BE2C (cell line): ENCODE measurements around the gene HMGCS2.

Experiments used
- DNase-seq: peaks from one replicate; pipeline ENCODE4 v3.0.0-alpha.2; 2020
- H3K27me3 ChIP-seq: fragments of 250-450 bp; sonication (Bioruptor Pico); 2 replicates; pipeline ENCODE4 v1.5.1; 2020; ENCODE audit warnings: mild to moderate bottlenecking
- H3K36me3 ChIP-seq: fragments of 250-450 bp; sonication (Bioruptor Pico); 2 replicates; pipeline ENCODE4 v1.5.1; 2020; ENCODE audit warnings: mild to moderate bottlenecking
- H3K4me1 ChIP-seq: fragments of 250-450 bp; sonication (Bioruptor Pico); 2 replicates; pipeline ENCODE4 v1.5.1; 2020
- H3K4me3 ChIP-seq: 2 replicates; pipeline ENCODE4 v1.5.1; 2011; ENCODE audit warnings: low read depth, low read length
- H3K9me3 ChIP-seq: fragments of 250-450 bp; sonication (Bioruptor Pico); 2 replicates; pipeline ENCODE4 v1.5.1; 2020
- TF ChIP-seq, protein P1 (sequence below): IDR thresholded peaks from 2 replicates; pipeline ENCODE4 v1.5.1; 2012; ENCODE audit warnings: mild to moderate bottlenecking, low read depth, low read length

Gene HMGCS2

DNA sequence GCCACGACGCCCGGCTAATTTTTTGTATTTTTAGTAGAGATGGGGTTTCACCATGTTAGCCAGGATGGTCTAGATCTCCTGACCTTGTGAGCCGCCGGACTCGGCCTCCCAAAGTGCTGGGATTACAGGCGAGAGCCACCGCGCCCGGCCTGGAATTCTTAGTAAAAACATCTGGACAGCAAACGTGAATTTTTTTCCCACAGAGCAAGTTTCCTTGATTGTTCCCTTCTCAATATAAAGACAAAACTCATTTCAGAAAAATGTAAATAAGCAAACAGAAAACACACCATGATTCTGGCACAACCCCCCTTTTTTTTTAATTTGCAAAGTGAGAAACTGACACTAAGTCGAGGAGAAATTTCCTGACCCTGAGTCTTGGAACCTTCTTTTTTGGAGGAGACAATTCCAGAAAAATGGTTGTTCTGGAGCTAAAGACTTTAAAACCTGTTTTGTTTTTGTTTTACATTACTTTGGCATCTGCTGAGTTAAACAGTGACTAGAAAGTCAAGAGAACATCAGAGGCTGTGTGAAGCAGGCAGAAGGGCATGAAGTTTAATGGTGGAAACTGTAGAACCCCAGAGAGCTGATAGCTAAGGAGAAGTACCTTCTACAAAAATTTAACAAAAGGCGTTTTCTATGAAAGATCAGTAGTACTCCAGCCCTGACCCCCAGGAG is 10.3 kb upstream of the HMGCS2 start:
- no peaks in the 10 kb centered on the region for H3K9me3 ChIP-seq
- H3K36me3 ChIP-seq = no peaks in the 10 kb centered on the region
- H3K4me3 ChIP-seq = no peak overlapping the region
- TF ChIP-seq, protein P1, sequence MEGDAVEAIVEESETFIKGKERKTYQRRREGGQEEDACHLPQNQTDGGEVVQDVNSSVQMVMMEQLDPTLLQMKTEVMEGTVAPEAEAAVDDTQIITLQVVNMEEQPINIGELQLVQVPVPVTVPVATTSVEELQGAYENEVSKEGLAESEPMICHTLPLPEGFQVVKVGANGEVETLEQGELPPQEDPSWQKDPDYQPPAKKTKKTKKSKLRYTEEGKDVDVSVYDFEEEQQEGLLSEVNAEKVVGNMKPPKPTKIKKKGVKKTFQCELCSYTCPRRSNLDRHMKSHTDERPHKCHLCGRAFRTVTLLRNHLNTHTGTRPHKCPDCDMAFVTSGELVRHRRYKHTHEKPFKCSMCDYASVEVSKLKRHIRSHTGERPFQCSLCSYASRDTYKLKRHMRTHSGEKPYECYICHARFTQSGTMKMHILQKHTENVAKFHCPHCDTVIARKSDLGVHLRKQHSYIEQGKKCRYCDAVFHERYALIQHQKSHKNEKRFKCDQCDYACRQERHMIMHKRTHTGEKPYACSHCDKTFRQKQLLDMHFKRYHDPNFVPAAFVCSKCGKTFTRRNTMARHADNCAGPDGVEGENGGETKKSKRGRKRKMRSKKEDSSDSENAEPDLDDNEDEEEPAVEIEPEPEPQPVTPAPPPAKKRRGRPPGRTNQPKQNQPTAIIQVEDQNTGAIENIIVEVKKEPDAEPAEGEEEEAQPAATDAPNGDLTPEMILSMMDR = no peak
- no peak for DNase-seq
- no peaks in the 10 kb centered on the region for H3K4me1 ChIP-seq
- H3K27me3 ChIP-seq = peaks cover 10% of the 10 kb centered on the region

DNA sequence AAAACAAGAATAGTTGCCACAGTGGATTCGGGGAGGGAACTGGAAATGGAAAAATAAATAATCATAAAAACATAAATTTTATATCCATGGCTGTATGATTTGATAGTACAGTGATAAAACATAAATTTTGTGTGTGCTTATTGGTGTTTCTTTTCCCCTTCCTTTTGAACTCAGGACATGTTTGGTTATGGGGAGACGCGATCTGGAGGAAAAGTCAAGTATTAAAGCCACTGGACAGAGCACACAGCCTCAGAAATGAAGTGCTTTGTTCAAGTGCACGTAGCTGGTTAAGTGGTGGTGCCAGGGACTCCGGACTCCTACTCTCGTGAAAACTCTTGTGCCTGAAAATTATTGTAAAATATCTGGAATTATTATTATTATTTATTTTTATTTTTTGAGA is 9.7 kb upstream of the HMGCS2 start:
- Histone ChIP-seq H3K4me1 (no peaks in the 10 kb centered on the region), H3K9me3 (no peaks in the 10 kb centered on the region), H3K27me3 (peaks cover 11% of the 10 kb centered on the region), H3K4me3 (no peak overlapping the region), H3K36me3 (no peaks in the 10 kb centered on the region)
- TF ChIP-seq, protein P1 = no peak
- no peak for DNase-seq

DNA sequence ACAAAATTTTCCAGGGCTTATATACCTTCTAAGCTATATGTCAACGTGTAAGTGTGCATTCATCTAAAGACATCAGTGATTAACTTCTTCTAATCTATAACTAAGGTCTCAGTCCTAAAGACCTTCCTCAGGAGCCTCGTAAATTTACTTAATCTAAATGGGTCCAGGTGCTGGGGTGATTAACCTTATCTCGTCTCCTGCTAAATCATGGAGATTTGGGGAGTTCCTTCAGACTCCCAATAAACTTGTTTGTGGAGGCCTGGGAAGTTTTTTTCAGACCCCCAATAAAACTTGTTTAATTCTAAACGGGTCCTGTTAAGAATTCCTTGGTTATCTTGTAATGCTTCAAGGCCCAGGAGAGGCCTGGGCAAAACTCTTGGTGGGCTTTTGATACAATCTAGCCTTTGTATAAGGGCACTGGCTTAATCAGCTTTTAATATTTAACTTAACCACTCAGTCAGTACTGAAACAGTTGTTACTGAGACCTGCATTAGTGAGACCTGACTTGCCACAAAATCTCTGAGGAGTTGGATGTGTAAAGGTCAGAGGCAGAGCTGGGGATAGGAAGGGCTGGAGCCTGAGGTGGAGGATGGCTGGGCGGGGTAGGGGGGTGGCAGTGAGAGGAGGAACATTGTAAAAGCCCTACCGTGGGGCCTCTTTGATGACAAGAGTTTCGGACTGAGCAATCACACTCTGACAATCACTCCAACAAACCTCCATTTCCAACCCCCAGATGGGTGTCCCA is 6.2 kb upstream of the HMGCS2 start:
- Histone ChIP-seq H3K36me3 (no peaks in the 10 kb centered on the region), H3K4me3 (no peak overlapping the region), H3K4me1 (no peaks in the 10 kb centered on the region), H3K27me3 (peaks cover 6% of the 10 kb centered on the region), H3K9me3 (no peaks in the 10 kb centered on the region)
- TF ChIP-seq, protein P1 = no peak
- no peak for DNase-seq

DNA sequence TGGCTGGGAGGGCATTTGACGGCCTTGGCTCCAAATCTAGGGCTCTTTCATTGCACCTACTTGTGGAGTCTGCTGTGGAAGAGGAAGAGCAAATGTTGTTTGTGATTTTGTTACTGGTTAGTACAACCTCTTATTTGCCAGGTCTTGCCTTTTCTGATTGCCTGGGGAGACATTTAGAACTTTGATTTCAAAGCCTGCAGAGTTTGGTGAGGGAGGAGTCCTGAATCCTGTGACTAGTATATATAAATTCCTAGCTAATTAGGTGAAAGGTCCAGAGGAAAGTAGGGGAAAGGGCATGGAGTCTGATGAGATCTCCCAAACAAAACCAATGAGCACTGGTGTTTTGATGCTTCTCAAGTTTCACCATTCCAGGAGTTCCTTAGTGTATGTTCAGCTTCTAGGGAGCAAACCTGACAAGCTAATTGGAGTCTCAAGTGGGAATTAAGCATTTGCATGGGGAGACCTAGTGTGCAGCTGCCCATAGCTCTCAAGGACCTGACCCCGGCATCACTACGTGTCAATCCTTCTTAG is 5.1 kb upstream of the HMGCS2 start:
- TF ChIP-seq, protein P1 = no peak
- Histone ChIP-seq H3K36me3 (no peaks in the 10 kb centered on the region), H3K4me3 (no peak overlapping the region), H3K9me3 (no peaks in the 10 kb centered on the region), H3K27me3 (peaks cover 6% of the 10 kb centered on the region; the same call in 1 of the 2 replicates), H3K4me1 (no peaks in the 10 kb centered on the region)
- no peak for DNase-seq

DNA sequence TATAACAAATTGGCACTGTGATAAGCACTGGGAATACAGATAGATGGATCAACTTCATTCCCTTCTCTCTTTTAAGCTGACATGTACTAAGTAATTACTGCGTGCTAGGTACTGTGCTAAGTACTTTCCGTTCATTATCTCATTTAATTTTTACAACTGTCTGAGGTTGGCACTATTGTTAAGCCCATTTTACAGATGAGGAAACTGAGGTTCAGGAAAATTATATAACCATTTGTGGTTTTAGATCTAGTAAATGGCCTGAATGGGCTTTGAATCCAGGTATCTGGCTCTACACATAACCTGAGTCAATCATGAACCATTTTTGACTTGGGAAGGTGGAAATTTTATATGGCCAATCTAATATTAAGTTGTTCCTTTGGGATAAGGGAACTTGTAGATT is 3.6 kb upstream of the HMGCS2 start:
- no peak for DNase-seq
- peaks cover 6% of the 10 kb centered on the region; the same call in 1 of the 2 replicates for H3K27me3 ChIP-seq
- H3K9me3 ChIP-seq = no peaks in the 10 kb centered on the region
- no peaks in the 10 kb centered on the region for H3K4me1 ChIP-seq
- TF ChIP-seq, protein P1 = no peak
- H3K36me3 ChIP-seq = no peaks in the 10 kb centered on the region
- H3K4me3 ChIP-seq = no peak overlapping the region

DNA sequence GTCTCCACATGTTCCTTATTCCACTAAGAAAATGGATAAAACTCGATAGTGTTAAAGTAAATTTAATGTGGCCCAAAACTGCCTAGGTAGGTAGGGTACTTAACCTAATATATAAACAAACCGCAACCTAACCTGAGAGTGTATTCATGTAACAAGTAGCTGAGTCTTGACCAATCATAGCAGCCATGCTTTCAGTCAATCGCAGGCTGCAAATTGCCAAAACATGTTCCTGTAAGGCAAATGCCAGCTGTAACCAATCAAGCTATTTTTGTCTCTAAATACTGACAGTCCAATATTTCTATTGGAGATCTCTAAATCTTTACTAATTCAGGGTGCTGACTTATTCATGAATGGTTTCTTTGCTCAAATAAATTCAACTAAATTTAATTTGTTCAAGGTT is 3.1 kb upstream of the HMGCS2 start:
- Histone ChIP-seq H3K9me3 (no peaks in the 10 kb centered on the region), H3K27me3 (peaks cover 6% of the 10 kb centered on the region; the same call in 1 of the 2 replicates), H3K36me3 (no peaks in the 10 kb centered on the region), H3K4me3 (no peak overlapping the region), H3K4me1 (no peaks in the 10 kb centered on the region)
- TF ChIP-seq, protein P1 = no peak
- no peak for DNase-seq
